GM18861 (cell line): ENCODE results near the gene KNL1.
"Not testable (repeated sequence)": the region's sequence is repeated elsewhere in the genome, so short reads cannot be mapped to it uniquely, and the experiment has no call there.

ENCODE experiments used
- ATAC-seq: cut with Tn5 transposase; IDR thresholded peaks from one replicate; pipeline ENCODE4 v1.9.1; 2021; ENCODE audit not compliant: unreplicated experiment

The KNL1 gene

DNA sequence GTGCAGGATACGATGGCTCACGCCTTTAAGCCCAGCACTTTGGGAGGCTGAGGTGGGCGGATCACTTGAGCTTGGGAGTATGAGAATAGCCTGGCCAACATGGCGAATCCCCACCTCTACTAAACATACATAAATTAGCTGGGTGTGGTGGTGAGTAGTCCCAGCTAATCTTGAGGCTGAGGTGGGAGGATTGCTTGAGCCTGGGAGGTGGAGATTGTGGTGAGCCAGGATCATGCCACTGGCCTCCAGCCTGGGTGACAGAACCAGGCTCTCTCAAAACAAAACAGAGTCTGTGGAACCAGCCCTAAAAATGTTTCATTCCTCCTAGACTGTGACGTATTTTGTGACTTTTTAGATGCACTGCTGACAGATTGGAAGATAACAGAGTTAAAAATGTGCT lies 66.6 kb downstream of the KNL1 start:
- no peak for ATAC-seq

DNA sequence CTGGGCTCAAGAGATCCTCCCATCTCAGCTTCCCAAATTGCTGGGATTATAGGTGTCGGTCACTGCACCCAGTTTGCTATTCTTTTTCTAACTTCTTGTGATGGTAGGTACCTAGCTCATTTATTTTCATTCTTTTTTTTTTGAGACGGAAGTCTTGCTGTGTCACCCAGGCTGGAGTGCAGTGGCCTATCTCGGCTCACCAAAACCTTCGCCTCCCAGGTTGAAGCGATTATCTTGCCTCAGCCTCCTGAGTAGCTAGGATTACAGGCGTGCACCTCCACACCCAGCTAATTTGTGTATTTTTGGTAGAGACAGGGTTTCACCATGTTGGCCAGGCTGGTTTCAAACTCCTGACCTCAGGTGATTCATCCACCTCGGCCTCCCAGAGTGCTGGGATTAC lies 70.9 kb downstream of the KNL1 start:
- ATAC-seq = no peak

DNA sequence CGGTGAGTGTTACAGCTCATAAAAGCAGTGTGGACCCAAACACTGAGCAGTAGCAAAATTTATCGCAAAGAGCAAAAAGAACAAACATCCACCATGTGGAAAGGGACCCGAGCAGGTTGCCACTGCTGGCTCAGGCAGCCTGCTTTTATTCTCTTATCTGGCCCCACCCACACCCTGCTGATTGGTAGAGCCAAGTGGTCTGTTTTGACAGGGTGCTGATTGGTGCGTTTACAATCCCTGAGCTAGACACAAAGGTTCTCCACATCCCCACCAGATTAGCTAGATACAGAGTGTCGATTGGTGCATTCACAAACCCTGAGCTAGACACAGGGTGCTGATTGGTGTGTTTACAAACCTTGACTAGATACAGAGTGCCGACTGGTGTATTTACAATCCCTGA lies 82.2 kb downstream of the KNL1 start:
- ATAC-seq = not testable (repeated sequence)

DNA sequence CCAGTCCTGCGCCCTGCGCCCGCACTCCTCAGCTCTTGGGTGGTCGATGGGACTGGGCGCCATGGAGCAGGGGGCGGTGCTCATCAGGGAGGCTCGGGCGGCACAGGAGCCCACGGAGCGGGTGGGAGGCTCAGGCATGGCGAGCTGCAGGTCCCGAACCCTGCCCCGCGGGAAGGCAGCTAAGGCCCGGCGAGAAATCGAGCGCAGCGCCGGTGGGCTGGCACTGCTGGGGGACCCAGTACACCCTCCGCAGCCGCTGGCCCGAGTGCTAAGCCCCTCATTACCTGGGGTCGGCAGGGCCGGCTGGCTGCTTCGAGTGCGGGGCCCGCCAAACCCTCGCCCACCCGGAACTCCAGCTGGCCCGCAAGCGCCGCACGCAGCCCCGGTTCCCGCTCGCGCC lies 82.9 kb downstream of the KNL1 start:
- not testable (repeated sequence) for ATAC-seq

DNA sequence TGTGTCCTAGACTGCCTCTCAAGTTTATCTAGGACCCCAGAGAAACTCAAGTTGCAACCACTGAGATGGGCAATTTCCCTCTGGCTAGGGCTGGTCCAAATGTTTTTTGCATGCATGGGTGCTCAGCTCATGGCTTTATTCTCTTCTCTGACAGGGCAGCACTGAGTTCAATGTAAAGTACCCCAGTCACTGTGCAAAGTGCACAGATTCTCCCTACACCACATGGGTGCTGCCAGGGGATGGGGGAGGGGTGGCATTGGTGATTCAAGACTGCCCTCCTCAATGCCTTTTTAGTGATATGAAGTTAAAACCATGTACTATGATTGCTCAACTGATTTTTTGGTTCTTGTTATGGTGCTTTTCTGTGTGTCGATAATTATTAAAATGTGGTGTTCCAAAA lies 86.1 kb downstream of the KNL1 start:
- no peak for ATAC-seq

DNA sequence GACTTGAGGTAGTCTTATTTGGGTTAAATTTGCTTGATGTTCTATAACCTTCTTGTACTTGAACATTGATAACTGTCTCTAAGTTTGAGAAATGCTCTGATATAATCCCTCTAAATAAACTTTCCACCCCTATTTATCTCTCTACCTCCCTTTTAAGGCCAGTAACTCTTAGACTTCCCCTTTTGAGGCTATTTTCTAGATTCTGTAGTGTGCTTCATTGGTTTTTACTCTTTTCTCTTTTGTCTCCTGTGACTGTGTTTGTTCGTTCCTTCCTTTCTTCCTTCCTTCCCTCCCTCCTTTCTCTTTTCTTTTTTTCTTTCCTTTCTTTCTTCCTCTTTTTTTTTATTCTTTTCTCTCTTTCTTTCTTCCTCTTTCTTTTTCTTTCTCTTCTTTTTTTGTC lies 86.9 kb downstream of the KNL1 start:
- not testable (repeated sequence) for ATAC-seq

DNA sequence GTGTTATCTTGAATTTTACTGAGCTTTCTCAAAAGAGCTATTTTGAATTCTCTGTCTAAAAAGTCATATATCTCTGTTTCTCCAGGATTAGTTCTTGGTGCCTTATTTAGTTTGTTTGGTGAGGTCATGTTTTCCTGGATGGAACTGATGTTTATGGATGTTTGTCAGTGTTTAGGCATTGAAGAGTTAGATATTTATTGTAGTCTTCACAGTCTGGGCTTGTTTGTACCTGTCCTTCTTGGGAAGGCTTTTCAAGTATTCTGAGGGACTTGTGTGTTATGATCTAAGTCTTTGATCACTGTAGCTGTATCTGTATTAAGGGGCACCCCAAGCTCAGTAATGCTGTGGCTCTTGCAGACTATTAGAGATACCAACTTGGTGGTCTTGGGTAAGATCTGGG lies 90.3 kb downstream of the KNL1 start:
- no peak for ATAC-seq

DNA sequence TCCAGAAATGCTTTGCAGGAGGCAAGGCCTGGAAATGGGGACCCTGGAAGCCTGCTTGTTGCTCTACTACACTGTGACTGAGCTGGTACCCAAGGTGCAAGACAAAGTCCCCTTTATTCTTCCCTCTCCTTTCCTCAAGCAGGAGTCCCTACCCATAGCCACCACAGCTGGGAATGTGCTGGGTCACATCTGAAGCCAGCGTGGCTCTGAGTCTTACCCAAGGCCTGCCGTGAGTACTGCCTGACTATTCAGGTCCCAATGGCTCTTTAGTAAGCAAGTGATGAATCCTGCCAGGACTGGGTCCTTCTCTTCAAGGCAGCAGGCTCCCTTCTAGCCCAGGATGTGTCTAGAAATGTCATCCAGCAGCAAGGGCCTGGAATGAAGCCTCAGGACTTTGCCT lies 91.3 kb downstream of the KNL1 start:
- ATAC-seq = no peak

DNA sequence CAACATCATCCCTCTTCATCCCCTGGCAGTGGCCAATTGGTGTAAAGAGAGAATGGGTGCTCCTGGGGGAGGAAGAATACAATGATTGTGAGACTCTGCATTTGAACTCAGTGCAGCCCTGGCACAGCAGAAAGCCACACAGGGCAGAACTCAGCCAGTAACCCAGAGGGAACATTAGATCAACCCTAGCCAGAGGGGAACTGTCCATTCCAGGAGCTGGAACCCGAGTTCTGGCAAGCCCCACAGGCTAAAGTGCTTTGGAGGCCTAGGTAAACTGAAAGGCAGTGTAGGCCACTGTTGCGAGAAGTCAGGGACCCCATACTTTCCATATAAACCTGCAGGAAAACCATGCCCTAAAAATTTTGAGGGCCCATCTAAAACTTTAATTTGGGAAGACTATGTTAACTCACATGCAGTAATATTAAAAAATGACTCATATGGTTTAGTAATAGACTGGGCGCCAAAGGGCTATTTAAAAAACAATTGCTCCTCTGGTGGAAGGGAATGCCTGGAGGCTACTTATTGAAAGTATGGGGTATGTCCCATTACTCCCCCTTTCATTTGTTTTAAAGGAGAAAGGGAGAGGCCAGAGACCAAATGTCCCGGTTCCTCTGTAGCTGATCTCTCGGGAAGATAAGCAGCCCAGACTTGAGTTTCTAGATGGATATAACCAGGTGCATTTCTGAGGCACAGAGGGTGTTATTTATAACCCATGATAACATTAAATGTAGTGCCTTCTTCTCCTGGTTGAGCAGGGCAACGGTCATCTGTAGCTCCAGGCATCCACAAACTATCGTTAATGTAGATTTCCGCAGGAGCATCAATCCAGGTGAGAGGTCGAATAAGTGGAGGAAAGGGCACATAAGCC lies 95.1 kb downstream of the KNL1 start:
- no peak for ATAC-seq

DNA sequence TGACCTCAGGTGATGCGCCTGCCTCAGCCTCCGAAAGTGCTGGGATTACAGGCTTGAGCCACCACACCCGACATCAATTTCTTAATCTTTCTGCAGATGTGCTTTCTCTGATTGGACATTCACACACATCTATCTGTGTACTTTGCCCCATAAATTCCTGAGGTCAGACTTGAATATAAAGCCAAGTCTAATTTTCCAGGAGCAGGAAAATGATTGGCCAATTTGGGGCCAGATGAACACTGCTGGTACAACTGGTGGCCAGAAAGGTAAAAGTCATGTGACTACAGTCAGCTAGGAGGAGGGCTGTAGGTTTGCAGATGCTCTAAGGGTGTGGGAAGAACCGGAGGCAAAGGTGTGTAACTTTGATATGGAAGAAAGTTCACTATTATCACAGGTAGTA lies 97.7 kb downstream of the KNL1 start:
- no peak for ATAC-seq

DNA sequence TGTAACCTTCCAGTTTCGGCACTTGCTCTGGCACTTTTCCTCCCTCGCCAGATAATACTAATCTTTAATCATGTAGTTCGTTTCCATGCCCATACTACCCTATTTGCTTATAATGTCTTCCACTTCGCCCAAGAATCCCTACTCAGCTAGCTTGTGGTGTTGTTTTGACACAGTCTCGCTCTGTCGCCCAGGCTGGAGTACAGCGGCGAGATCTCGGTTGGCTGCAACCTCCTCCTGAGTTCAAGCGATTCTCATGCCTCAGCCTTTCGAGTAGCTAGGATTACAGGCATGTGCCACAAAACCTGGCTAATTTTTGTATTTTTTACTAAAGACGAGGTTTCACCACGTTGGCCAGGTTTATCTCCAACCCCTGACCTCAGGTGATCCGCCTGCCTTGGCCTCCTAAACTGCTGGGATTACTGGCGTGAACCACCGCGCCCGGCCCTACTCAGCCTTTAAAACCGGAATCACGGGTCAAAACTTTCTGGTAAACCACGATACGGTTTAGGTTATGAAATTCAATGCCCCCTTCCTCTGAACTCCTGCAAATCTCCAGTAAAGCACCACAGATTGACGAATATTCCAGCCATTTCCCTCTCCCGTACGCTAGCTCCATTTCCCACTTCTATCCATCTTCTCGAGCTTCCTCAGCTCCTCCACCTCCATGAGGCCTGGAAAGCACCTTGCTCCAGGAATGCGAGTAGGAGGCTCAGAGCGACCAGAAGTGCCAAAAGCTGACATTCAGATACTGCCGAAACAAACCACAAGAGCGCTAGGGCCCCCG lies 100.0 kb downstream of the KNL1 start:
- ATAC-seq = no peak

DNA sequence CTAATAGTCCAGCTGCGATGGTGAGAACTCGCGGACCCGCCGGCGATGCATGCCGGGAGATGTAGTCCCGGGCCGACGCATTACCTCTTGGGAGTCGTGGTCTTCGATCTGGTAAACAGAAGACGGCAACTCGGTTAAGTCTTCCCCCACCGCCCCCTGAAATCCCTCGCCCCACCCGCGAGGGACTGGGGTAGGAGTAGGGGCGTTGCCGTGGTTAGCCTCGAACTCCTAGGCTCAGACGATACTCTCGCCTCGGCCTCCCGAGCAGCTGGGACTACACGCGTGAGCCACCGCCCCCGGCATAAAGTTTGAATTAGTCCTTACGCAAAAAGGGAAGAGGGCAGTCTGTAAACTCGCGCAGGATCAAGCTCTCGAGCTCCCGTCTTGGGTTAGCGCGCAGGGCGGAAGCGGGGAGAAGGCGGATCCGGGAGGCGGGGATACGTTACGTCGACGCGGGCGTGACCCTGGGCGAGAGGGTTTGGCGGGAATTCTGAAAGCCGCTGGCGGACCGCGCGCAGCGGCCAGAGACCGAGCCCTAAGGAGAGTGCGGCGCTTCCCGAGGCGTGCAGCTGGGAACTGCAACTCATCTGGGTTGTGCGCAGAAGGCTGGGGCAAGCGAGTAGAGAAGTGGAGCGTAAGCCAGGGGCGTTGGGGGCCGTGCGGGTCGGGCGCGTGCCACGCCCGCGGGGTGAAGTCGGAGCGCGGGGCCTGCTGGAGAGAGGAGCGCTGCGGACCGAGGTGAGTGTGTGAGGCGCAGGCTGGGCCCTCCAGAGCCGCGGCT lies 100.8 kb downstream of the KNL1 start, which contains the start of gene RAD51:
Gene RAD51 (plus strand): TSS at position 487 of the 781 bp plus-strand sequence. CDS start 3,585 bp downstream, outside the sequence.
- ATAC-seq = peak; percentile 63

DNA sequence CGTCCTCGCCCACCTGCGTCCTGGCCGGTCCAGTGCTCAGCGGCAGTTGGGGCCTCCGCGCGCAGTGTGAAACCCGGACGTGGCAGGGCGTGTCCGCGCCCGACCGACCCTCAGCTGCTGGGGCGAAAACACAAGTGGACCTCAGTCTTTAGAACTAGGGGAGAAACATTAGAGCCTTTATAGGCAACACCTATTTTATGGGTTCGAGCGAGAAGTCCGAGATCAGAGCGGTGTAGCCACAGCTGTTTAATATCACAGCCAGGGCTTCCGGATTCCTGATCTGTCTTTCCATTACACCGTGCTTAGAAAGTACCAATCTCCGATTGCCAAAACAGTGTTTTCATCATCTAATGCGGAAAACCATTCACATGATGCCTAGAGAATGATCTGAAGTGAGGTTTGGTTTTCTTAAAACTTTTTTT lies 101.4 kb downstream of the KNL1 start:
- peak; percentile 15 for ATAC-seq

DNA sequence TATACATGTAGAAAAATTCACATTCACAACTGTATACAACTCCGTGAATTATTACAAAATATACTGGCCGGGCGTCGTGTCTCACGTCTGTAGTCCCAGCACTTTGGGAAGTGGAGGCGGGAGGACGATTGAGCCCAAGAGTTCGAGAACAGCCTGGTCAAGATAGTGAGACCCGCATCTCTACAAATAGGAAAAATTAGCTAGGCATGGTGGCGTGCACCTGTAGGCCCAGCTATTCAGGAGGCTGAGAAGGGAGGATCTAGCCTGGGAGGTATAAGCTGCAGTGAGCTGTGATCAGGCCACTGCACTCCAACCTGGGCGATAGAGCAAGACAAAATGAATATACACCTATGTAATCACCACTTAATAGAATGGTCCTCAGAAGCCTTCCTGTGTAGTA lies 102.2 kb downstream of the KNL1 start:
- ATAC-seq = no peak

DNA sequence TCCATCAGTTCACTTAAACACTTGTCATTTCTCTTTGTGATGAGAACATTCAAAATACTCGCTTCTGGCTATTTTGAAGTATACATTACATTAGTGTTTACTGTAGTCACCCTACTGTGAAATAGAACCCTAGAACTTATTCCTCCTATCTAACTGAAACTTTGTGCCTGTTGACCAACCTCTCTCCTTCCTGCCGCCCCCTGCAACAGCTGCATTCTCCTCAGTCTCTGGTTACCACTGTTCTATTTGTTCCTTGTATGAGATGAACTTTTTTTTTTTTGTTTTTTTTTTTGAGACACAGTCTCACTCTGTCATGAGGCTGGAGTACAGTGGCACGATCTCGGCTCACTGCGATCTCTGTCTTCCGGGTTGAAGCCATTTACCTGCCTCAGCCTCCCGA lies 103.9 kb downstream of the KNL1 start:
- ATAC-seq = no peak

DNA sequence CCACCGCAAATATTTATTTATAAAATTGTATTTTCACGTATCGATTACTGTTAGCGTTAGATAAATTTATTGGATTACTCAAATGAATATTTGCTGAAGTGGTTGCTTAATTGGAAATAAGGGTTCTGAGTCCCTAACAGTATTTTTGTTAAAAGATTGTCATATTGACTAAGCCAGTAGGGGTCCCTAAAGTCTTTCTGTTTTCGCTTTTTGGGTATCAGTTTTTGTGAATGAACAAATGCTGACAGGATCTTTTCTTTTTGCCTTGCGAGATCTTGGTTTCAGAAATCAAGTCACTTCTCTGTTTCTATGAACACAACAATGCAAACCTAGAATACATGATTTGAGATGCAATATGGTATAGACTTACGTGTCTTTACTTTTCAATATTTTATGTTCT lies 108.0 kb downstream of the KNL1 start:
- ATAC-seq = no peak

DNA sequence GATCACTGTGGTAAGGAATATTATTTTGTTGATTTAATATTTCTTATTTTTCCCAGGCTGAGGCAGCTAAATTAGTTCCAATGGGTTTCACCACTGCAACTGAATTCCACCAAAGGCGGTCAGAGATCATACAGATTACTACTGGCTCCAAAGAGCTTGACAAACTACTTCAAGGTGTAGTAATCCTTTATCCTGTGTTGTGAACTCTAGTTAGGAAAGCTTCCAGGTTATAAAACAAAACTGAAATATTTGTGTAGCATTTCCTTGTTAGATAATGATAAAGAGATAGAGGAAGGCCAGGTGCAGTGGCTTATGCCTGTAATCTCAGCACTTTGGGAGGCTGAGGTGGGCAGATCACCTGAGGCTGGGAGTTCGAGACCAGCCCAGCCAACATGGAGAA lies 112.1 kb downstream of the KNL1 start:
- ATAC-seq = no peak
